ENCODE results near the gene ADCK1. TPM values are rescaled to one million over a fixed set of nuclear protein-coding genes. Genes with fewer than 3 reads are reported as not detected.
"Not testable (repeated sequence)": the region's sequence is repeated elsewhere in the genome, so short reads cannot be mapped to it uniquely, and the experiment has no call there.

ADCK1 gene
- total RNA-seq, 2 donors from 2014 or later, result 6.9 to 7.4 TPM

DNA sequence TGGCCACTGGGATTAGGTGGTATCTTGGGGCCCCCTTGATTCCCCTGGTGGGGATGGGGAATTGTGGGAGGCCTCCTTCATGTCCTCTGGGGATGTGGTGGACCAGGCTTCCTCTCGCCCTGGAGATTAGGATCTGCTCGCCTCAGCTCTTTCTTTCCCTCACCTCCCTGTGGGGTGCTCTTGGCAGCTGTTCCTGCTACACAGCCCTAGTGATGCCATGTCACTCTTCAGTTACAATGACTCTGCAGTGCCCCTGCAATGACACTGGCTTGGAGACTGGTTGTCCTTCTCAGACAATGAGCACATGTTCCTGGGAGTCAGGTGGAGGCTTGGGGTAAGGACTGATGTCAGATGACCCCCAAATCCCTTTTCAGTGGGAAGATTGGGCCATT, 83.9 kb downstream of the ADCK1 start:
- H3K9me3 ChIP-seq (ENCODE audit: control insufficient read depth, low read length), result no peaks in the 10 kb centered on the region
- 91 to 100% methylated on average over 2 of the region's 2 CpGs for WGBS, 2 experiments (ENCODE audit: insufficient coverage in 1 of 2, insufficient read length in 1 of 2)
- H3K4me1 Mint-ChIP-seq, result no peaks in the 10 kb centered on the region
- TF ChIP-seq, protein P1, sequence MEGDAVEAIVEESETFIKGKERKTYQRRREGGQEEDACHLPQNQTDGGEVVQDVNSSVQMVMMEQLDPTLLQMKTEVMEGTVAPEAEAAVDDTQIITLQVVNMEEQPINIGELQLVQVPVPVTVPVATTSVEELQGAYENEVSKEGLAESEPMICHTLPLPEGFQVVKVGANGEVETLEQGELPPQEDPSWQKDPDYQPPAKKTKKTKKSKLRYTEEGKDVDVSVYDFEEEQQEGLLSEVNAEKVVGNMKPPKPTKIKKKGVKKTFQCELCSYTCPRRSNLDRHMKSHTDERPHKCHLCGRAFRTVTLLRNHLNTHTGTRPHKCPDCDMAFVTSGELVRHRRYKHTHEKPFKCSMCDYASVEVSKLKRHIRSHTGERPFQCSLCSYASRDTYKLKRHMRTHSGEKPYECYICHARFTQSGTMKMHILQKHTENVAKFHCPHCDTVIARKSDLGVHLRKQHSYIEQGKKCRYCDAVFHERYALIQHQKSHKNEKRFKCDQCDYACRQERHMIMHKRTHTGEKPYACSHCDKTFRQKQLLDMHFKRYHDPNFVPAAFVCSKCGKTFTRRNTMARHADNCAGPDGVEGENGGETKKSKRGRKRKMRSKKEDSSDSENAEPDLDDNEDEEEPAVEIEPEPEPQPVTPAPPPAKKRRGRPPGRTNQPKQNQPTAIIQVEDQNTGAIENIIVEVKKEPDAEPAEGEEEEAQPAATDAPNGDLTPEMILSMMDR (conservative IDR thresholded peaks at IDR 0.05), result no peak
- H3K9ac ChIP-seq (ENCODE audit: extremely low read depth, low read length, poor library complexity, severe bottlenecking), result no peak overlapping the region
- no peaks in the 10 kb centered on the region for H3K27me3 Mint-ChIP-seq (ENCODE audit: insufficient read depth)
- no peak for DNase-seq
- no peaks in the 10 kb centered on the region for H3K4me1 ChIP-seq (ENCODE audit: control insufficient read depth, insufficient read depth, low read length)
- H3K36me3 ChIP-seq (ENCODE audit: control insufficient read depth, insufficient read depth, low read length), result no peaks in the 10 kb centered on the region
- no peak overlapping the region for H3K4me3 Mint-ChIP-seq
- H3K36me3 Mint-ChIP-seq (ENCODE audit: low read depth), result peaks cover 7% of the 10 kb centered on the region
- H3K4me3 ChIP-seq (ENCODE audit: low read length), result no peak overlapping the region
- no peak overlapping the region for H3K27ac ChIP-seq (ENCODE audit: low read depth, low read length)
- H3K27me3 ChIP-seq (ENCODE audit: control insufficient read depth, insufficient read depth, low read length, poor library complexity, severe bottlenecking), result no peaks in the 10 kb centered on the region
- no peaks in the 10 kb centered on the region for H3K9me3 Mint-ChIP-seq
- no peak overlapping the region for H3K27ac Mint-ChIP-seq

DNA sequence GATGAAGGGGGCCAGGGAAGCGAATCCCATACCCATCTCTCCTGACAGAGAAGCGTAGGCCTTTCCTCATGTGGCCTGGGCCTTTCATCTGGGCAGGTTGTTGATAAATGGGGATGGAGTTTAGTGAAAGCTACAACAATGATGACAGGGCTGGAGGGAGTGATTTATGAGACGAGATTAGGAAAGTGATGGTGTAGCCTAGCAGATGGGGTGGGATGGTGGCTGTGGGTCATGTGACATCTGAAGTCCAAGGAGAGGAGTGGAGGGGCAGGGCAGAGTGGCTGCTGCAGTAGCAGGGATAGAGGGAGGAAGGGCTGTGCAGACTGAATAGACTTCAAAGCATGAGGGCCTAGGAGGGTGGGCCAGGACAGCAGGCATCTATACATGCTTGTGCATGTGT, 85.5 kb downstream of the ADCK1 start:
- no peak overlapping the region for H3K4me3 Mint-ChIP-seq
- Histone ChIP-seq H3K9me3 (ENCODE audit: control insufficient read depth, low read length) (no peaks in the 10 kb centered on the region), H3K27ac (ENCODE audit: low read depth, low read length) (no peak overlapping the region), H3K9ac (ENCODE audit: extremely low read depth, low read length, poor library complexity, severe bottlenecking) (no peak overlapping the region), H3K27me3 (ENCODE audit: control insufficient read depth, insufficient read depth, low read length, poor library complexity, severe bottlenecking) (no peaks in the 10 kb centered on the region), H3K4me1 (ENCODE audit: control insufficient read depth, insufficient read depth, low read length) (no peaks in the 10 kb centered on the region), H3K36me3 (ENCODE audit: control insufficient read depth, insufficient read depth, low read length) (no peaks in the 10 kb centered on the region), H3K4me3 (ENCODE audit: low read length) (no peak overlapping the region)
- peaks cover 7% of the 10 kb centered on the region for H3K36me3 Mint-ChIP-seq (ENCODE audit: low read depth)
- 97 to 100% methylated on average over 1 to 3 of the region's 3 CpGs for WGBS, 2 experiments (ENCODE audit: insufficient coverage in 1 of 2, insufficient read length in 1 of 2)
- H3K9me3 Mint-ChIP-seq, result no peaks in the 10 kb centered on the region
- H3K27me3 Mint-ChIP-seq (ENCODE audit: insufficient read depth), result no peaks in the 10 kb centered on the region
- TF ChIP-seq, protein P1 (conservative IDR thresholded peaks at IDR 0.05), result no peak
- no peaks in the 10 kb centered on the region for H3K4me1 Mint-ChIP-seq
- no peak for DNase-seq
- no peak overlapping the region for H3K27ac Mint-ChIP-seq

DNA sequence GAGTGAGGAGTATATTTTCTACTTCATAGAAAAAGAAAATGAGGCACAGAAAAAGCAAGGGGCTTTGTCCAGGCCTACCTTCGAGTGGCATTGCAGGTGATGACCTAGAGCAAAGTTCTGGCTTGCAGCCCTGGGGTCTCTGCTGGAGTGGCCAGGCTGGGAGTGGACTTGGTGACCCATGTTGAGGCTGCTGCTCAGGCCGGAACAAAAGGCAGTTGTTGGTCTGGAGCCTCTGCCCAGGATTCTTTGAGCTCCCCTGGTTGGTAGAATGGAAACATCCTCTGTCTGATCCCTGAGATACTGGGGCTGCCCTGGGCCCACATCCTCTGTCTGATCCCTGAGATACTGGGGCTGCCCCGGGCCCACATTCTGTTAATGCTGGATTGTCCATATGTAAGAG, 86.1 kb downstream of the ADCK1 start:
- Histone ChIP-seq H3K27ac (ENCODE audit: low read depth, low read length) (no peak overlapping the region), H3K9me3 (ENCODE audit: control insufficient read depth, low read length) (no peaks in the 10 kb centered on the region), H3K9ac (ENCODE audit: extremely low read depth, low read length, poor library complexity, severe bottlenecking) (no peak overlapping the region), H3K36me3 (ENCODE audit: control insufficient read depth, insufficient read depth, low read length) (no peaks in the 10 kb centered on the region), H3K4me1 (ENCODE audit: control insufficient read depth, insufficient read depth, low read length) (no peaks in the 10 kb centered on the region), H3K4me3 (ENCODE audit: low read length) (no peak overlapping the region), H3K27me3 (ENCODE audit: control insufficient read depth, insufficient read depth, low read length, poor library complexity, severe bottlenecking) (no peaks in the 10 kb centered on the region)
- Mint-ChIP-seq H3K36me3 (ENCODE audit: low read depth) (peaks cover 7% of the 10 kb centered on the region), H3K4me3 (no peak overlapping the region), H3K9me3 (no peaks in the 10 kb centered on the region), H3K27me3 (ENCODE audit: insufficient read depth) (no peaks in the 10 kb centered on the region), H3K4me1 (no peaks in the 10 kb centered on the region), H3K27ac (no peak overlapping the region)
- 90 to 100% methylated on average over 1 to 3 of the region's 3 CpGs for WGBS, 2 experiments (ENCODE audit: insufficient coverage in 1 of 2, insufficient read length in 1 of 2)
- no peak for DNase-seq
- TF ChIP-seq, protein P1 (conservative IDR thresholded peaks at IDR 0.05), result no peak

DNA sequence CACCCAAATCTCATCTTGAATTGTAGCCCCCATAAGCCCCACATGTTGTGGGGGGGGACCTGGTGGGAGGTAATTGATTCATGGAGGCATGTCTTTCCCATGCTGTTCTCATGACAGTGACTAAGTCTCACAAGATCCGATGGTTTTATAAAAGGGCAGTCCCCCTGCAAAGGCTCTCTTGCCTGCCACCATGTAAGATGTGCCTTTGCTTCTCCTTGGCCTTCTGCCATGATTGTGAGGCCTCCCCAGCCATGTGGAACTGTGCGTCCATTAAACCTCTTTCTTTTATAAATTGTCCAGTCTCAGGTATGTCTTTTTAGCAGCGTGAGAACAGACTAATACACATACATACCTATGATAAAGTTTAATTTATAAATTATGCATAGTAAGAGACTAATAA, 89.0 kb downstream of the ADCK1 start:
- not testable (repeated sequence) for H3K36me3 Mint-ChIP-seq (ENCODE audit: low read depth); DNase-seq; H3K27me3 Mint-ChIP-seq (ENCODE audit: insufficient read depth); H3K27ac Mint-ChIP-seq; H3K36me3 ChIP-seq (ENCODE audit: control insufficient read depth, insufficient read depth, low read length); H3K4me1 ChIP-seq (ENCODE audit: control insufficient read depth, insufficient read depth, low read length); H3K9me3 Mint-ChIP-seq; H3K4me1 Mint-ChIP-seq; H3K27me3 ChIP-seq (ENCODE audit: control insufficient read depth, insufficient read depth, low read length, poor library complexity, severe bottlenecking); H3K9ac ChIP-seq (ENCODE audit: extremely low read depth, low read length, poor library complexity, severe bottlenecking); H3K9me3 ChIP-seq (ENCODE audit: control insufficient read depth, low read length); H3K4me3 ChIP-seq (ENCODE audit: low read length); H3K4me3 Mint-ChIP-seq; H3K27ac ChIP-seq (ENCODE audit: low read depth, low read length)
- 96 to 100% methylated on average over 1 to 2 of the region's 3 CpGs for WGBS, 2 experiments (ENCODE audit: insufficient coverage in 1 of 2, insufficient read length in 1 of 2)
